ENCODE measurements around the gene C1QL4. TPM values are rescaled to one million over a fixed set of nuclear protein-coding genes. Genes with fewer than 3 reads are reported as not detected.

Gene C1QL4
- polyA plus RNA-seq, 1 donor from 2014 or later: 13.7 TPM

GRCh38 chr12:49349266-49349665 lies 12.3 kb upstream of the C1QL4 start:
- Histone ChIP-seq H3K36me3 (ENCODE audit: insufficient read depth, low read length) (no peaks in the 10 kb centered on the region), H2AFZ (ENCODE audit: low read depth, low read length) (no peak overlapping the region), H3K27me3 (ENCODE audit: insufficient read depth, low read depth, low read length) (peaks cover 60% of the 10 kb centered on the region), H3K9ac (ENCODE audit: low read length) (no peak overlapping the region), H3K9me3 (ENCODE audit: low read length) (no peaks in the 10 kb centered on the region), H4K20me1 (ENCODE audit: insufficient read depth) (no peaks in the 10 kb centered on the region), H3K4me2 (ENCODE audit: low read length) (no peak overlapping the region), H3K9me2 (ENCODE audit: insufficient read depth, low read length) (no peaks in the 10 kb centered on the region), H3K79me2 (replicated peaks; ENCODE audit: insufficient read depth, low read length) (no peaks in the 10 kb centered on the region), H3K4me3 (ENCODE audit: low read length) (no peak overlapping the region), H3K27ac (ENCODE audit: low read length) (no peak overlapping the region), H3F3A (ENCODE audit: insufficient read depth, low read length, poor library complexity, severe bottlenecking) (no peaks in the 10 kb centered on the region)
- TF ChIP-seq CTCF (IDR thresholded peaks at IDR 0.05; ENCODE audit: poor library complexity, severe bottlenecking) (no peak), REST (IDR thresholded peaks at IDR 0.05; ENCODE audit: borderline replicate concordance) (no peak), SMC3 (conservative IDR thresholded peaks at IDR 0.05; ENCODE audit: poor library complexity) (no peak), POLR2AphosphoS5 (IDR thresholded peaks at IDR 0.05) (no peak), TAF1 (IDR thresholded peaks at IDR 0.05; ENCODE audit: low read depth) (no peak), RAD21 (conservative IDR thresholded peaks at IDR 0.05) (no peak), EP300 (conservative IDR thresholded peaks at IDR 0.05; ENCODE audit: poor library complexity, severe bottlenecking) (no peak), EZH2 (IDR thresholded peaks at IDR 0.05; ENCODE audit: borderline replicate concordance, insufficient read depth, low read length, poor library complexity, severe bottlenecking) (no peak), MXI1 (conservative IDR thresholded peaks at IDR 0.05; ENCODE audit: poor library complexity, severe bottlenecking) (no peak)

- Histone ChIP-seq H3F3A (ENCODE audit: insufficient read depth, low read length, poor library complexity, severe bottlenecking) (no peaks in the 10 kb centered on the region), H3K9ac (ENCODE audit: low read length) (no peak overlapping the region), H3K9me2 (ENCODE audit: insufficient read depth, low read length) (no peaks in the 10 kb centered on the region), H4K20me1 (ENCODE audit: insufficient read depth) (no peaks in the 10 kb centered on the region), H2AFZ (ENCODE audit: low read depth, low read length) (no peak overlapping the region), H3K4me2 (ENCODE audit: low read length) (no peak overlapping the region), H3K27ac (ENCODE audit: low read length) (no peak overlapping the region), H3K9me3 (ENCODE audit: low read length) (no peaks in the 10 kb centered on the region), H3K27me3 (ENCODE audit: insufficient read depth, low read depth, low read length) (peaks cover 64% of the 10 kb centered on the region), H3K4me3 (ENCODE audit: low read length) (no peak overlapping the region), H3K79me2 (replicated peaks; ENCODE audit: insufficient read depth, low read length) (no peaks in the 10 kb centered on the region), H3K36me3 (ENCODE audit: insufficient read depth, low read length) (no peaks in the 10 kb centered on the region)
- TF ChIP-seq MXI1 (conservative IDR thresholded peaks at IDR 0.05; ENCODE audit: poor library complexity, severe bottlenecking) (no peak), POLR2AphosphoS5 (IDR thresholded peaks at IDR 0.05) (no peak), SMC3 (conservative IDR thresholded peaks at IDR 0.05; ENCODE audit: poor library complexity) (no peak), EZH2 (IDR thresholded peaks at IDR 0.05; ENCODE audit: borderline replicate concordance, insufficient read depth, low read length, poor library complexity, severe bottlenecking) (no peak), EP300 (conservative IDR thresholded peaks at IDR 0.05; ENCODE audit: poor library complexity, severe bottlenecking) (no peak), RAD21 (conservative IDR thresholded peaks at IDR 0.05) (no peak), TAF1 (IDR thresholded peaks at IDR 0.05; ENCODE audit: low read depth) (no peak), REST (IDR thresholded peaks at IDR 0.05; ENCODE audit: borderline replicate concordance) (no peak), CTCF (IDR thresholded peaks at IDR 0.05; ENCODE audit: poor library complexity, severe bottlenecking) (no peak)
These were observed 11.8 kb upstream of the C1QL4 start for GRCh38 chr12:49348781-49349180.
